ENCODE results near the gene CPNE7. TPM values are rescaled to one million over a fixed set of nuclear protein-coding genes. Genes with fewer than 3 reads are reported as not detected.

Gene CPNE7
- total RNA-seq = 20.0 and 46.3 TPM in 2 replicates

DNA sequence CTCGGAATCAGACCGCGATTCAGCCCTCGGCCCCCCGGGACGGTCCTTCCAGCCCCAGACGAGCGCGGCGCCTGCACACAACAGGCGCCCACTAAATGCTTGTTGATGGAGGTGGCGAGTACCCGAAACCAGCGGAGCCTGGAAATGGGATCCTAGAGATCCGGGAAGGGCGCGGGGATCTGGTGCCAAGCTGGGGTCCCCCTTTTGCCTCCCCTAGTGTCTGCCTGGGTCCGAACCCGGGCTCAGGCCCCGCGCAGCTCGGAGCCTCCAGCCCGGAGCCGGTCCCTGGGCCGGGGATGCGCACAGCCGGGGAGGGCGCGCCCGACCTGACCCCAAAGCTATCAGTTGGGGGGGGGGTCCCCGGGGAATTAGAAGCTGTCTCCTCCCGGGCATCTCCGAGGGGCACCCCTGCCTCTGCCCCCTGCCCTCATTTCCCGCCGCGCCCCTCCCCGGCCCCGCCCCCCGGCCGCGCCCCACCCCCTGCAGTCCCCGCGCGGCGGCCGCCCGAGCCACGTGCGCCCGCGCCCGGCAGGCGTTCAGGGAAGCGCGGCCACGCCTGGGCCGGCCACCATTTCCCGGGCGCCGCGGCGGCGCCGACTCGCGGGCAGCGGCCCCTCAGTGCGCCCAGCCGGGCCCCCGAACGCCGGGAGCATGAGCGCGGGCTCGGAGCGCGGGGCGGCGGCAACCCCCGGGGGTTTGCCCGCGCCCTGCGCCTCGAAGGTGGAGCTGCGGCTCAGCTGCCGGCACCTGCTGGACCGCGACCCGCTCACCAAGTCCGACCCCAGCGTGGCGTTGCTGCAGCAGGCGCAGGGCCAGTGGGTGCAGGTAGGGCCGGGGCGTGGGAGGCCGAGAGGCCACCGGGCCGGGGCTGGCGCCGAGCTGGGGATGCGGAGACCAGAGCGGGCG lies at the start of gene CPNE7:
CPNE7 (plus strand) TSS at position 512 of the 906 bp plus-strand sequence; CDS start at position 652, 140 bp downstream.

DNA sequence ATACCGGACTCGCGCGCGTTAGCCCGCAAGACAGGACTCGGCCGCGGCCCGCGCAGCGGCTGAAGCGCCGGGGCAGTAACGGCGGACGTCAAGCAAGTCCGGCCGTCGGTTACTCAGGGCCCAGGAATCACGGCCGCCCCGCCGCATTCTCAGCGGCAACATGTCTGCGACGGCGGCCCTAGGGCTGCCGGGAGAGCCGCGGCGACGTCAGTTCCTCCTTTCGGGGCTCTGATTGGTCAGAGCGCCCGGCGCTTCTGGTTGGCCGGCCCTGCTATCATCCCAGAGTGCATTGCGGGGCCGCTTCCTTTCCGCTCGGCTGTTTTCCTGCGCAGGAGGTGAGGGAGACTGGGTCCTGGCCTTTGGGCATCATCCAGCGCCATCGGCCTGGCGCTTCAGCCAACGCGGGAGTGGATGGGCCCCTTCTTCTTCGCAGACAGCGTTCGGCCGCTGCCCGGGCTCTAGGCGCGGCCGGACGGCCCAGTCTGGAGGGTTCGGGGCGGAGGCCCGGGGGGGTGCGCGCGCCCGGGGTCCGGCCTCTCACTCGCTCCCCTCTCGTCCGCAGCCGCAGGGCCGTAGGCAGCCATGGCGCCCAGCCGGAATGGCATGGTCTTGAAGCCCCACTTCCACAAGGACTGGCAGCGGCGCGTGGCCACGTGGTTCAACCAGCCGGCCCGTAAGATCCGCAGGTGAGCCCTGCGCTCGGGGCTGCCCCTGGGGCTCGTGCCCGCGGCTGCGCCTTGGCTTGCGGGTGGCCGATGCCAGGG lies 15.0 kb upstream of the CPNE7 start, which contains the start of gene RPL13:
RPL13 (plus strand) TSS at position 305 of the 764 bp plus-strand sequence; CDS start at position 583, 278 bp downstream.

DNA sequence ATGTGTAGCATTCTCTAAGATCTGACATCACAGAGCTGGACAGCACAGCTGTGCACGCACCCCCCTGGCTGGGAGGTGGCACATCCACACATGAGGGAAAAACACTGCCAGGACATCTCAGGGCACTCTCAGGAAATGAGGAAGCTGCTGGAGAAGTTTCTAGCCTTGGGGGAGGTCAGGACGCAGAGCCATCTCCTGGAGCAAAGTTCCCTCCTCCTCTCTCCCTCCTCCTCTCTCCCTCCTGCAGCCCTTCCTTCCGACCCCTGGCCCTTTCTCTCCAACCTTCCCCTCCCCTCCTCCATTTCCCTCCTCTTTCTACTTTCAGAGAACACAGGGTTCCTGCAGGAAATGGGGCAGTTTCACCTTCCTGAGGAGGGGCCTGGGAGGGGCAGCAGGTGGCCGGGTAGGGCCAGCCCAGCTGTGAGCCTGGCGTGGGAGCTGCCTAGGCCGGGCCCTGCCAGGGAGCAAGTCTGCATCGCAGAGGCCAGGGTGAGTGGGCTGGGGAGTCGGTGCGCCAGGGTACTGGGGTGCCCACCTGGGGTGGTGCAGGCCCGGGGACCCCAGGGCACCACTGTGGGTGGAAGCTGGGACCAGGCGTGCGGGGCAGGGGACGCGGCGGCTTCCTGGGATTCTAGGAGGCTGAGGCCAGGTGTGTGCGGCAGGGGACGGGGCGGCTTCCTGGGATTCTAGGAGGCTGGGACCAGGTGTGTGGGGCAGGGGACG lies 37.8 kb downstream of the CPNE7 start, which contains the start of gene DPEP1:
DPEP1 (plus strand) TSS at position 412 of the 723 bp plus-strand sequence. CDS start 16,769 bp downstream, outside the sequence.

Other genes with a start within 250 kb of the CPNE7 start
- gene ANKRD11, start 85.2 kb upstream of the CPNE7 start, total RNA-seq = 59.1 and 108 TPM in 2 replicates
- gene SPG7, start 67.4 kb upstream of the CPNE7 start, total RNA-seq = 71.8 and 85.9 TPM in 2 replicates
- 9,540 and 18,030 TPM in 2 replicates for gene RPL13, start 15.1 kb upstream of the CPNE7 start, total RNA-seq
- 0.26 and 6.7 TPM in 2 replicates for gene DPEP1, start 37.9 kb downstream of the CPNE7 start, total RNA-seq
- gene CHMP1A, start 82.0 kb downstream of the CPNE7 start, total RNA-seq = 95.1 and 158 TPM in 2 replicates
- gene SPATA33, start 82.1 kb downstream of the CPNE7 start, total RNA-seq = 2.3 and 3.7 TPM in 2 replicates
- 32.7 and 46.1 TPM in 2 replicates for gene CDK10, start 110.9 kb downstream of the CPNE7 start, total RNA-seq
- gene SPATA2L, start 125.9 kb downstream of the CPNE7 start, total RNA-seq = 10.4 and 20.0 TPM in 2 replicates
- 8.7 and 11.3 TPM in 2 replicates for gene VPS9D1, start 145.1 kb downstream of the CPNE7 start, total RNA-seq
- gene ZNF276, start 145.8 kb downstream of the CPNE7 start, total RNA-seq = 5.7 and 27.6 TPM in 2 replicates
- 11.3 and 11.6 TPM in 2 replicates for gene FANCA, start 240.9 kb downstream of the CPNE7 start, total RNA-seq